GM23338 (cell line): ENCODE results near the gene IL4I1. TPM values are rescaled to one million over a fixed set of nuclear protein-coding genes. Genes with fewer than 3 reads are reported as not detected.

Experiments used
- ATAC-seq: fragments of 200-7000 bp; cut with Tn5 transposase; 3 replicates; pipeline ENCODE4 v1.9.1; 2020
- DNase-seq: peaks from one replicate; pipeline ENCODE4 v3.0.0-alpha.2; 2015; ENCODE audit warnings: low spot score
- H2AFZ ChIP-seq: fragments of 200-600 bp; sonication (generic); 2 replicates; pipeline ENCODE4 v1.8.0; 2016; ENCODE audit warnings: antibody characterized with exemption, mild to moderate bottlenecking, moderate library complexity
- H3F3A ChIP-seq: fragments of 200-600 bp; sonication (generic); replicated peaks from 2 replicates; pipeline ENCODE4 v1.8.0; 2017; ENCODE audit warnings: antibody characterized with exemption, mixed run types, low read depth
- H3K27ac ChIP-seq: fragments of 200-600 bp; sonication (generic); 2 replicates; pipeline ENCODE4 v1.6.1; 2016; ENCODE audit warnings: low read depth
- H3K27me3 ChIP-seq: fragments of 200-600 bp; sonication (generic); 2 replicates; pipeline ENCODE4 v1.8.0; 2016; ENCODE audit warnings: mild to moderate bottlenecking, mixed run types, moderate library complexity; ENCODE audit not compliant: insufficient read depth
- H3K36me3 ChIP-seq: fragments of 200-600 bp; sonication (generic); 2 replicates; pipeline ENCODE4 v1.8.0; 2016; ENCODE audit warnings: mild to moderate bottlenecking; ENCODE audit not compliant: insufficient read depth
- H3K4me1 ChIP-seq: fragments of 200-600 bp; sonication (generic); 2 replicates; pipeline ENCODE4 v1.8.0; 2016; ENCODE audit warnings: mild to moderate bottlenecking, moderate library complexity; ENCODE audit not compliant: insufficient read depth
- H3K4me2 ChIP-seq: fragments of 200-600 bp; sonication (generic); 2 replicates; pipeline ENCODE4 v1.7.1; 2017; ENCODE audit warnings: mixed run types
- H3K4me3 ChIP-seq: fragments of 200-600 bp; sonication (generic); 2 replicates; pipeline ENCODE4 v1.6.1; 2016; ENCODE audit warnings: mixed run types
- H3K79me2 ChIP-seq: fragments of 200-600 bp; sonication (generic); replicated peaks from 2 replicates; pipeline ENCODE4 v1.8.0; 2017; ENCODE audit warnings: mild to moderate bottlenecking; ENCODE audit not compliant: insufficient read depth
- H3K9me2 ChIP-seq: fragments of 200-600 bp; sonication (generic); 2 replicates; pipeline ENCODE4 v1.8.0; 2017; ENCODE audit not compliant: insufficient read depth
- H4K20me1 ChIP-seq: fragments of 200-600 bp; sonication (generic); replicated peaks from 2 replicates; pipeline ENCODE4 v1.8.0; 2017; ENCODE audit warnings: mild to moderate bottlenecking; ENCODE audit not compliant: insufficient read depth
- H3K27ac Mint-ChIP-seq: 2 replicates; pipeline ENCODE4 v1.8.0; 2020; ENCODE audit warnings: inconsistent platforms, mild to moderate bottlenecking, moderate library complexity, mixed read lengths
- H3K27me3 Mint-ChIP-seq: 3 replicates; pipeline ENCODE4 v1.8.0; 2022; ENCODE audit warnings: low read depth, mild to moderate bottlenecking, moderate library complexity, mixed read lengths, inconsistent platforms; ENCODE audit not compliant: insufficient read depth, poor library complexity
- H3K36me3 Mint-ChIP-seq: 3 replicates; pipeline ENCODE4 v1.8.0; 2021; ENCODE audit warnings: low read depth, mild to moderate bottlenecking, inconsistent platforms, moderate library complexity, mixed read lengths
- H3K4me1 Mint-ChIP-seq: 3 replicates; pipeline ENCODE4 v1.8.0; 2020; ENCODE audit warnings: mild to moderate bottlenecking, inconsistent platforms, mixed read lengths
- H3K4me3 Mint-ChIP-seq: 3 replicates; pipeline ENCODE4 v1.8.0; 2021; ENCODE audit warnings: moderate library complexity, mild to moderate bottlenecking, inconsistent platforms, mixed read lengths
- H3K9me3 Mint-ChIP-seq: 3 replicates; pipeline ENCODE4 v1.8.0; 2020; ENCODE audit warnings: moderate library complexity, mild to moderate bottlenecking, inconsistent platforms, mixed read lengths
- CREB1 ChIP-seq: fragments of 250-450 bp; sonication (Bioruptor Pico); IDR thresholded peaks from 2 replicates; pipeline ENCODE4 v1.5.0; 2020; ENCODE audit warnings: low read depth, mild to moderate bottlenecking, moderate library complexity
- ETS1 ChIP-seq: IDR thresholded peaks from 2 replicates; pipeline ENCODE4 v1.6.1; 2016; ENCODE audit warnings: antibody characterized with exemption
- EZH2 ChIP-seq: fragments of 200-600 bp; sonication (generic); IDR thresholded peaks from one replicate; pipeline ENCODE4 v1.8.0; 2017; ENCODE audit warnings: antibody characterized with exemption, mild to moderate bottlenecking, low read depth; ENCODE audit not compliant: unreplicated experiment
- EZH2phosphoT487 ChIP-seq: fragments of 200-600 bp; sonication (generic); IDR thresholded peaks from one replicate; pipeline ENCODE4 v1.8.1; 2018; ENCODE audit warnings: antibody characterized with exemption; ENCODE audit not compliant: unreplicated experiment
- JUNB ChIP-seq: IDR thresholded peaks from one replicate; pipeline ENCODE4 v1.6.1; 2016; ENCODE audit warnings: antibody characterized with exemption; ENCODE audit not compliant: unreplicated experiment
- NANOG ChIP-seq: IDR thresholded peaks from 2 replicates; pipeline ENCODE4 v1.6.1; 2016; ENCODE audit warnings: antibody characterized with exemption, borderline replicate concordance
- POLR2AphosphoS5 ChIP-seq: IDR thresholded peaks from 2 replicates; pipeline ENCODE4 v1.6.1; 2016; ENCODE audit warnings: antibody characterized with exemption, low read depth
- REST ChIP-seq: IDR thresholded peaks from one replicate; pipeline ENCODE4 v1.6.1; 2018; ENCODE audit warnings: antibody characterized with exemption; ENCODE audit not compliant: unreplicated experiment
- STAT1 ChIP-seq: IDR thresholded peaks from one replicate; pipeline ENCODE4 v1.6.1; 2016; ENCODE audit warnings: antibody characterized with exemption; ENCODE audit not compliant: unreplicated experiment
- ZNF114 ChIP-seq: fragments of 250-450 bp; sonication (Bioruptor Pico); IDR thresholded peaks from 2 replicates; pipeline ENCODE4 v1.5.0; 2020; ENCODE audit warnings: mild to moderate bottlenecking, moderate library complexity
- ZNF331 ChIP-seq: fragments of 250-450 bp; sonication (Bioruptor Pico); IDR thresholded peaks from 2 replicates; pipeline ENCODE4 v1.5.0; 2020; ENCODE audit warnings: low read depth, mild to moderate bottlenecking, moderate library complexity
- ZNF462 ChIP-seq: fragments of 250-450 bp; sonication (Bioruptor Pico); IDR thresholded peaks from 2 replicates; pipeline ENCODE4 v1.5.0; 2020; ENCODE audit warnings: mild to moderate bottlenecking, moderate library complexity
- polyA plus RNA-seq: library from polyadenylated mRNA; unstranded; fragments of >200 nt; fragmentation: Nextera tagmentation; extraction: Ambion mirVana; gene quantifications from 2 replicates; pipeline ENCODE4 v1.2.1, GENCODE V29; 2016
- total RNA-seq: library from RNA; depleted of rRNA; stranded (reverse); fragments of >200 nt; shearing (Covaris generic); gene quantifications from 2 replicates; pipeline ENCODE4 v1.2.3, GENCODE V29; 2014

IL4I1 gene
- total and polyA plus RNA-seq, 2 experiments from 2014 or later, result 0.60 to 0.69 TPM

- TF ChIP-seq REST (no peak), EZH2 (no peak), CREB1 (CRISPR knock-in tag) (no peak), ZNF114 (no peak)
Measured at GRCh38 chr19:49932041-49932451, 35.4 kb upstream of the IL4I1 start (continued).

GRCh38 chr19:49931293-49932040, 34.8 kb upstream of the IL4I1 start:
- H3F3A ChIP-seq, result no peaks in the 10 kb centered on the region; the same call in 1 of the 2 replicates
- no peak for ATAC-seq
- Mint-ChIP-seq H3K4me3 (peak overlapping the region; percentile 29), H3K9me3 (peaks cover 14% of the 10 kb centered on the region), H3K36me3 (peaks cover 58% of the 10 kb centered on the region), H3K4me1 (peaks cover 20% of the 10 kb centered on the region), H3K27ac (no peak overlapping the region), H3K27me3 (peaks cover 23% of the 10 kb centered on the region)
- peaks cover 32% of the 10 kb centered on the region for H3K79me2 ChIP-seq
- H2AFZ ChIP-seq, result no peak overlapping the region
- H3K4me1 ChIP-seq, result peaks cover 10% of the 10 kb centered on the region
- peaks cover 4% of the 10 kb centered on the region; the same call in 1 of the 2 replicates for H3K36me3 ChIP-seq
- no peak overlapping the region for H3K4me3 ChIP-seq
- no peaks in the 10 kb centered on the region for H3K27me3 ChIP-seq
- DNase-seq, result no peak
- H4K20me1 ChIP-seq, result peaks cover 15% of the 10 kb centered on the region
- no peak overlapping the region for H3K4me2 ChIP-seq
- H3K9me2 ChIP-seq, result no peaks in the 10 kb centered on the region
- H3K27ac ChIP-seq, result no peak overlapping the region
- TF ChIP-seq ETS1 (no peak), STAT1 (no peak), CREB1 (CRISPR knock-in tag) (no peak), JUNB (no peak), ZNF331 (no peak), EZH2phosphoT487 (no peak), ZNF462 (CRISPR knock-in tag) (no peak), POLR2AphosphoS5 (no peak), NANOG (no peak)
